Hematopoietic multipotent progenitor cell treated with erythropoietin and hydrocortisone succinate and interleukin-3 and kit ligand, for 15 days (in vitro differentiated cells): ENCODE data around the gene SDR42E2.
A peak's percentile ranks its signal among the peaks of the same experiment; 100 is the strongest.
"Not testable (repeated sequence)": the region's sequence is repeated elsewhere in the genome, so short reads cannot be mapped to it uniquely, and the experiment has no call there.

Source experiments
- DNase-seq: peaks from one replicate; pipeline ENCODE4 v3.0.0-alpha.2; 2015; ENCODE audit warnings: low spot score

SDR42E2 gene

DNA sequence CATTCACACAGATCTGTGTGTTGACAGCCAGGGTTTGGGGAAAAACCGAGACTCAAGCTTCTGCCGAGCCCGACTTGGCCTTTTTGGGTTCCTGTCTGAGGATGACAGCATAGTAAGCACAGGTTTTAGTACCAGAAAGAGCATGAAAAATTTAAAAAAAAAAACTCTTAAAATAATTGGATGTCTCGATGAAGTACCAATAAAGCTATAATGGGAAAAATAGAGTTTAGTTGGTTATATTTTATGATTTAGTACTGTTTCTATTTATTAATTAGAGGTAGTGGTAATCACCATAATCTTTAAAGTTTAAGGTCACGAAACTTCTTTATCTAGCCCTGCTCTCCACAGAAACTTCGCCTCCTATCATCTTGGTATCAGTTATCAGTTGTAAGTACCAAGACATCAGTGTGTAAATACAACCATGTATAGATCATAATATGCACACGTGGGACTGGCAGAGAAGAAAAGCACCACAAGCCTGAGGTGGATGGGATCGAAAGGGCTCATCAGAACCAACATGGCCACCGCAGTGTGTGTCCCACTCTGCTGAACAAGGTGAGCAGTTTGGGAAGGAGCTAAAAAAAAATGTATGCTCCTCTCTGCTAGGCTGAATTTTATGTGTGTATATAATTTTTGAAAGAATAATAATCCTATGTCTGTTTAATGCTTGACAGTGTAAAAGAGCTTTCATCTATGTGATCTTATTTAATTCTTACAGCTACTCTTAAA is 29.4 kb downstream of the SDR42E2 start:
- DNase-seq: peak; percentile 54

DNA sequence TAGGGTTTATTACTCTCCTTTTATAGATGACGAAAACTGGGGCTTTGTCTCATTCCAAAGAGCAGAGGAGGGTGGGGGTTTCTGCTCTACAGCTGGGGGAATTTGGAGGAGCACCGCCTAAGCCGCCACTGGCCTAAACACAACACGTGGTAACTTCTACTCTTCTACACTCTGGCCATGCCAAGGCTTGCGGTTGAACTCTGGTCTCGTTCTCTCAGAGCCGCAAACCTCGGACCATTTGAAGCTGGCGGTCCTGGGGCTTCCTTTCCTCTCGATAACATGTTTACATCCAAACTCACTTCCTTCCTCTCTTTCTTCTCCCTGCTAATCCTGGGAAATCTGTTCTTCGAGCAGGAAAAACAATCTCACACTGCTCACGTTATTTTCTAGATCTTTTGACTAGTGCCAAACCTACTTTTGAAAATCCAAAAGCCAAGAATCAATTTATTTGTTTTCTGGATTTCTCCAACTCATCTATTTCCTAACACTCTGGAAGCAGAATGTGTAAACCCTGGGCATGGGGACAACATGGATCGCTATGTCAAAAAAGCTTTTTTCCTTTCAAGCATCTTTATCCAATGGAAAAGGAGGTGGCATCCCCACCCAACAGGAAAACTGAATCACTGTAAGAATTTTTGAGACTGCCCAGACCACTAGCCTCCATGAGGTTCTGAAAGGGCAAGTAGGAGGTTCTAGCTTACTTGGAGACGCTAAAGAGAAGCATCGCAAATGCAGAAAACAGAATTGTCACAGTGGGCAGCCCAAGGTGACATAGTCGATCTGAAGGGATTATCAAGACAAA is 30.2 kb downstream of the SDR42E2 start:
- DNase-seq: peak; percentile 64

DNA sequence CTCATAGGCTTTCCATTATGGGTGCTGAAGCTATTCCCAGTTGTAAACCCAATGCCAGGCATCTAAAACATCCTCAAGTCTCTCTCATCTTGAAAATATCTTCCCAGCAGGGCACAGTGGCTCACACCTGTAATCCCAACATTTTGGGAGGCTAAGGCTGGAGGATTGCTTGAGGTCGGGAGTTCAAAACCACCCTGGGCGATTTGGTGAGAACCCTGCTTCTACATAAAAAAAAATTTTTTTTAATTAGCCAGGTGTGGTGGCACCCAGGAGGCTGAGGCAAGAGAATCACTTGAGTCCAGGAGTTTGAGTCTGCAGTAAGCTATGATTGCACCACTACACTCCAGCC is 30.7 kb downstream of the SDR42E2 start:
- DNase-seq: no peak

DNA sequence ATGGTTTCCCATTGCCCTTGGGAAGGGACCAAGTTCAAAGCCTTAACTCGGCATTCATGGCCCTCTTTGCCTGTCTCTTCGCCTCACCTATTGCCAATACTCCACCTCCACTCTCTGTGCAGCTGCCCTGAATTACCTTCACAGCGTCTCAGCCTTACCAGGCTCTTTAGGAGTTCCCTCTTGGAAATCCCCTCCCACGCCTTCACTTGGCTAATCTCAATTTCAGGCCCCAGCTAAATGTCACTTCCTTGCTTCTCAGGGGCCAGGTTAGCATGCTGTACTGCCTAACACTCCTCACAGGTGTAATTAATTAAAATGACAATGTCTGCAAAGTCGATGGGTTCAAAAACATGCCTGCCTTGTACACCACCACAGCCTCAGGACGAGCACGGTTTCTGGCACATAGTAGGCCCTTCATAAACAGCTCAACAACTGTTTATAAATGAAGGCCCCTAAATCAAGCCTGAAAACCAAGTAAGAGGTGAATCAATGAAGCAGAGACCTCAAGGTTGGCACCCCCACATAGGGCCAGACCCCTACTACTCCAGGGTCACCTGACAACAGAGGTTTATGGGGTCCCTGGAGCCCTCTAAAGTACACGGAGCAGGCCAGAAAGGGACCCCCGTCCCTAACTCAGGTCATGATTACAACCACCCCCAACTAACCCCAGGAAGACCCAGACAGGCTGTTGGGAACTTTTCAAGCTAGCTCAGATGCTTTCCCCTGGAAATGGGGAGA is 32.6 kb downstream of the SDR42E2 start:
- no peak for DNase-seq

DNA sequence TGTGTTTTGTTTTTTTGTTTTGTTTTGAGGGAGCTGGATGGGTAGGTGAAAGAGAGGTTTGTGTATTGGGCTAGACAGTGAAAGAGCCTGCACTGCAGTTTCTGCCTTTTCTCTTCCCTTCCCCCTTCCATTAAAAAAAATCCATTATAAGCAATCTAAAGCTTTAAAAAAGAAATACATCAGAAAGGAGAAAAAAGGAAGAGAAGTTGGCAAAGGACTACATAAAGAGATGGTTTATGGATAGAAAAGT is 33.1 kb downstream of the SDR42E2 start:
- no peak for DNase-seq

DNA sequence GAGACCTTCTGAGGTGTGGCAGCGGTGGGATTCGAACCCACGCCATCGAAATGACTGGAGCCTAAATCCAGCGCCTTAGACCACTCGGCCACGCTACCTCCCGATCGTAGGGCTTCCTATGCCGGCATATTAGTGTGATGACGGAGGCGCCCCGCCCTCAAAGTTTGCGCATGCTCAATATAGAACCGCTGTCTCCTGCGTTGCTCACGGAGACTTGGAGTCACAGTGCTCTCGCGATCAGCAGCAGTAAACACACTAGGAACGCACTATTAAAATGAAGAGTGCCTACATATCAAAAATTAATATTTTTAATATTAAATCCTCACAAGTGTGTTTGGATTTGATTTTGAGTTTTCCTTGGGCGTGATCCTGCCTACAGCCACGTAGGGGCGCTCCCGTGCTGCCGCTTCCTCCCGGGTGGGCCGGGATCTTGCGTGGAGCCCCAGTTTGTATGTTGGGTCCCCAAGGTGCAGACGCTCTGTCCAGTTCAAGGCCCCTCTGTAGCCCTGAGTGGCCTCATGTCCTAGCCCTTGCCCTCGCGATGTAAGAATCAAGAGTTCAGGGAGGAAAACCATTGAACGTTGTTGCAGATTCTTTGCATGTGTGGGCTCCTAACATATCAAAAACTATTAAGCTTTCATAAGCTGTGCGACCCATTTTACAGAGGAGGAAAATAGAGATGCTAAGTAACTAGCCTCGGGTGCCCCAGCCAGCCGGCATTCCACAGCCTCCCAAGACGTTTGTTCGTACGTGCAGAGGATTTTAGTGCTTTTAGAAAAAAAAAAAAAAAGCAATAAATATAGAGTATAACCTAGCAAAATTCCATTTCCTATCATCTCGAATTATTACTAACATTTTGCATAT is 33.6 kb downstream of the SDR42E2 start:
- peak; percentile 93 for DNase-seq

DNA sequence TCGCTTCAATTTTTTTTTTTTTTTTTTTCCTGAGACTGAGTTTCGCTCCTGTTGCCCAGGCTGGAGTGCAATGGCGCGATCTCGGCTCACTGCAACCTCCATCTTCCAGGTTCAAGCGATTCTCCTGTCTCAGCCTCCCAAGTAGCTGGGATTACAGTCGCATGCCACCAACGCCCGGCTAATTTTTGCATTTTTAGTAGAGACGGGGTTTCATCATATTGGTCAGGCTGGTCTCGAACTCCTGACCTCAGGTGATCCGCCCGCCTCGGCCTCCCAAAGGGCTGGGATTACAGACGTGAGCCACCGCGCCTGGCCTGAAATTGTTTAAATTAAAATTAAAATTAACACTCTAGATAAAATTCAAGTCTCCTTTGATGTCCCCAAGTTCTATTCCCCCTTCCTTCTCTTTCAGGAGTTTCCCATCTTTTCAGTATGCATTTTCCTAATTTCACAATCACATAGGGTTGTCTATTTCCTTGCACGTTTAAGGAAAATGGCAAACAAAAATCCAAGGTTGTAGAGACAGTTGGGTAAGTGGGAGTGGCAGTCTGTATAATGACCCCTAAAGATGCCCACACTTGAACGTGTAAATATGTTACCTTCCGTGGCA is 34.4 kb downstream of the SDR42E2 start:
- DNase-seq: not testable (repeated sequence)

DNA sequence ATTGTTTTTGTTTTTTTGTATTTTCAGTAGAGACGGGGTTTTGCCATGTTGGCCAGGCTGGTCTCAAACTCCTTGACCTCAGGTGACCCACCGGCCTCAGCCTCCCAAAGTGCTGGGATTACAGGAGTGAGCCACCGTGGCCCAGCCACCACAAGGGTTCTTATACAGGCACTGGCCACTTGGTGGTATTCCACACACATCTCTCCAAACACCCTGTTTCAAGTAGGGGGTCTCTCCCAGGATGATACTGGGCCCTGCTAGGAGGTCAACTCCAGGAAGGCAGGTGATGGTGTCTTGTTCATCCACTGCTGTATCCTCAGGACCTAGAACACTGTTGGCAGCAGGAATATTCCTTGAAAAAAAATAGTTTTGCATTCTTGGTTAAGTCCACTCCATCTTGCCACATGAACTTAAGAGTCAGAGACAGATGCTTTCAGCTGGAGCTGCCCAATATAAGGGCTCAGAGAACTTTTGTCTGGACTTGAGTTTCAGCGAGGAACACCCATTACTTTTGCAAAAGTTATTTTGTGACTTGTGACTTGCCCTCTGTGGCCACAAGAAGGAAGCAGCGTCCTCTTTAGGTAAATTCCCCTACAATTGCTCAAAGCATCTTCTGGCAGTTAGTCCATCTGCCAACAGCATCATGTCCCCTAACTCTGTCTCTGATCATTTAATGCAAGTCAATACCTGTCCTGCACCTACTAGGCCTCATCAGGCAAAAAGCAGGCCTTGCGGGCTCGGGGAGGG is 36.4 kb downstream of the SDR42E2 start:
- no peak for DNase-seq

DNA sequence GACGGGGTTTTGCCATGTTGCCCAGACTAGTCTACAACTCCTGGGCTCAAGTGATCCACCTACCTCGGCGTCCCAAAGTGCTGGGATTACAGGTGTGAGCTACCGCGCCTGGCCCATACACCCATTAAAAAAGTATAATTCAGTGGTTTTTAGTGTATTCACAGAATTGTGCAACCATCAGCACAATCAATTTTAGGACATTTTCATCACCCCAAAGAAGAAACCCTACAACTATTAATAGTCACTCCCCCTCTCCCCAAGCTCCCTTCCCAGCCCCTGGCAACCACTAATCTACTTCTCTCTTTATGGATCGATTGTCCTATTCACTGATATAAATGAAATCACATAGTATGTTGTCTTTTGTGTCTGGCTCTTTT is 39.9 kb downstream of the SDR42E2 start:
- no peak for DNase-seq

DNA sequence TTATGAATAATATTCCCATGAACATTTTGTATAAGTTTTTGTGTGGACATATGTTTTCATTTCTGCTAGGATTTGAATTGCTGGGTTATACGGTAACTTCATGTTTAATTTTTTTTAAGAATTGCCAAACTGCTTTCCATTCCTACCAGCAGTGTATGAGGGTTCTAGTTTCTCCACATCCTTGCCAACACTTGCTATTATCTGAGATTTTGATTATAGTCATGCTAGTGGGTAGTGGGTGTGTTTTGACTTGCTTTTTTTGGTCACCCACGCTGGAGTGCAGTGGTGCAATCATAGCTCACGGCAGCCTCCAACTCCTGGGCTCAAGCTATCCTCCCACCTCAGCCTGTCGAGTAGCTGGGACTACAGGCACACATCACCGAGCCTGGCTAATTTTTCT is 40.8 kb downstream of the SDR42E2 start:
- no peak for DNase-seq

DNA sequence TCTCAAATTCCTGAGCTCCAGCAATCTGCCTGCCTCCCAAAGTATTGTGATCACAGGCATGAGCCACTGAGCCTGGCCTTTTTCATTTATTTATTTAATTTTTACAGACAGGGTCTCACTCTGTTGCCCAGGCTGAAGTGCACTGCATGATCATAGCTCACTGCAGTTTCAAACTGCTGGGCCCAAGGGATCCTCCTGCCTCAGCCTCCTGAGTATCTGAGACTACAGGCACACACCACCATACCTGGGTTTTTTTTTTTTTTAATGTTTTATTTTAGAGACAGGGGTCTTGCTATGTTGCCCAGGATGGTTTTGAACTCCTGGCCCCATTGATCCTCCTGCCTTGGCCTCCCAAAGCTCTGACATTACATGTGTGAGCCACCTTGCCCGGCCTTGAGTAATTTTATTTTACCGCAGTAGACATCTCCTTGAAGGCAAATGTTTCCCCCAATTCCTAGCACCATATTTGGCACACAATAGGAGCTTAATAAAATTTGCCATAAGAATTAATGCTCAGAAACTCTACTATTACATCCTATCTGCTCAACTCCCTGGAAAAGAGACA is 41.9 kb downstream of the SDR42E2 start:
- no peak for DNase-seq

DNA sequence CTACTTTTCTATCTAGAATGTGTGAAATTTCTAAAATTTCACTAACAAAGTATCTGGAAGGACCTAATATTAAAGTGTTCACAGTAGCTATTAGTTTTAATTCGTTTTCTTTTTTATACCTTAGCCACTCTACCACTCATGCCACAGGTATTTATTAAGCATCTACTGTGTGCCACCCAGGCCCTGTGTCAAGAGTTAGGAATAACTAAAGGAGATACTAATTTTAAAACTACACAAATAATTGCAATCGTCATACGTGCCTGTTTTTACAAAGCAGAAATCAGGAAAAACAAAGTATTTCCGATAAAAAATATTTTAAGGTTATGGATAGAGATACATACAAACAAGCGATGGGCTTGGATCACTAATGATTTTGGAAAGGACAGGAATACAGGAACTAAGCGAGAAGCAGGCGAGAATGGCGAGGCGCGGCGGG is 43.3 kb downstream of the SDR42E2 start:
- no peak for DNase-seq

DNA sequence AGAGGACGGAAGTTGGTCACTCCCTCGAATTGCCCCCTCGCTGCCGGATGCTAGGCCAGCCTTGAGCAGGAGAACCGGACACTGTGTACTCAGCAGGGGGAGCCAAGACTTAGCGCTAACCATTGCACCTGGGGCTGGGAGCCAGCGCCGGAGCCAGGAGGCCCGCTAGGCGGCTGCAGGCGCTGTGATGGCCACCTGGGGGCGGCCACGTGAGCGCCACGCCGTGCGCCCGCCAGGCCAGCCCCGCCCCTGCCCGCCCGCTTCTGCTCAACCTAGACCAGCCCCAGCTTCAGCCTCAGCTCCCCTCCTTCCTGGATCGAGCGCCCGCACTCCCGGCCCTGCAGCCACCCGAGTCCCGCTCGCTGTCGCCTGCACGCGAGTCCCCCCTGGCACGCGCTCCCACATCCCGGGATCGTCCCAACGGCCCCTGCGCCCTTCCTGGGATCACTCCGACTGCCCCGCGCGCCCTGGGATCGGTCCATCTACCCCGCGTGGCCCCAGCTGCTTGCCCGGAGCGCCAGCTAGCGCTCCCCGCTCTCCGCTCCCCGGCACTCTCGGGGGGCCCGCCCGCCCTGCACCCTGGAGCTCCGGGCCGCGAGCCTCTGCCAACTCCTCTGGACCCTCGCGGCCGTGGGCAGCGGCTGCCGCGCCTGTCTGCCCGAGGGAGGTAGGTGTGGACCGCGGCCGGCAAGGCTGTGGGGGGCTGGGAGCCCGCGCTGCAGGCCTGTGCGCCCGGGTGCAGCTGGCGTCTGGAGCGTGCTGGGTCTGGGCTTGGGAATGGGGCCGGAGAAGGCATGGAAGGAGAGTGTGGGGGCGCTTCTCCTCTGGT is 43.9 kb downstream of the SDR42E2 start, which contains the start of gene EEF2K:
TSS of gene EEF2K (plus strand) at position 266 of the 829 bp plus-strand sequence. CDS start 19,452 bp downstream, outside the sequence.
- peak; percentile 91 for DNase-seq

DNA sequence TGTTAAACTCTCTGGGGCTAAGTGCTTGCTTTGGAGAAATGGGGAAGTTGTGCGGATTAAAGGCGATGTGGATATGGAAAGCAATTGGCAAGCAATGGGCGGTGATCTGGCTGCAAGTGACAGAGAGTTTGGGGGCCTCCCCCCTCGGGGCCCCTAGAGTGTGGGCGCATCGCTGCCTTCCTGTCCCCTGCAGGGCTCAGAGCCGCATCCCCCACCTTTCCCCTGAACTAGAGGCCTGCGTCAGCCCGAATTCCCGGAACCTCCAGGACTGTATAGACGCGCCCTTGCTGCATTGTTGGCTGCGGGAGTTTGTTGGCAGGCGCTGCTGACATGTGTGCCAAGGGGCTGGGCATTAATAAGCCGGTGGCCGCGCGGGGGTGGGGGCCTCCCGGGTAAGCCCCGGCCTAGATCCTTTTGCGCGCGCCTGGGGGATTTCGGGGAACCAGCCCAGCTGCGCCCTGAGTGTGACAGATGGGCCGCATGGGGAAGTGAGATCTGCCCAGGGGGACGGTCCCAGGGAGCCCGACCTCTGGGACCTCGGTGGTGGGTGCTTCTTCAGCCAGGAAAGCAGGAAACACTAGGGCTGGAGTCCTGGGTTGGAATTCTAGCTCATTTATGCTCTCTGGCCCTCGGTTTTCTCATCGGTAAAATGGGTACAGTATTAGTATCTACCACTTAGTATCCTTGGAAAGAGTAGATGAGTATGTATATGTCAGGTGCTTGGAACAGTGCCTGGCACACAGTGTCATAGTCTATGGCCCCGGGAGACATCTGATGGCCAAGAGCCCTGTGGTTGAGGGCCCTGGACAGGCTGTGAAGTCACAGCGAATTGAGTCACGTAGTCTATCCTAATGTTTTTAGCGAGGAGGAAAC is 44.8 kb downstream of the SDR42E2 start:
- DNase-seq: peak; percentile 69

DNA sequence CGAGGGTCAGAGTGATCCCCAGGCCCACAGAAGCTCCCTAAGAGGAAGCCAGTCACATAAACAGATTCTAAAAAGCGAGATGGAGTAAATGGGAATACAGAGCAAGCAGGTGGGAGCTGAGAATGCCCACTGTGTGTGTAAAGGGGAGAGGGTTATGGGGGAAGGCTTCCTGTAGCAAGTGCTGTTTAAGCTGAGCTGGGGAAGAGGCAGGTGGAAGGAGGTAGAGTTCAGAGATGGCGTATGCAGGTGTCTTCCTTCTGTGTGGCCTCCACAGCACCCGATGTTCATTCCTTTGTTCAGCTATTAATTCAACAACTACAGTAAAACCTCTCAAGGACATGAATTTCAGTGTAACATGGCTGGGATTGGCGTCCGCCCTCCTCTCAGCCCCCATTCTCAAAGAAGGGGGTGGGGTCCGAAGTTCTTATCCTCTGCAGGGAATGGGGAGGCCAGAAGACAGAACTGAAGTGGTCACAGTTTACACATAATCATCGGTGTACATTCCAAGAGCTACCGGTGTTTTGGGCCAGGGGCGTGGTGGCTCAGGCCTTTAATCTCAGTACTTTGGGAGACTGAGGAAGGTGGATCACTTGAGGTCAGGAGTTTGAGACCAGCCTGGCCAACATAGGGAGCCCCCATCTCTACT is 45.5 kb downstream of the SDR42E2 start:
- no peak for DNase-seq

DNA sequence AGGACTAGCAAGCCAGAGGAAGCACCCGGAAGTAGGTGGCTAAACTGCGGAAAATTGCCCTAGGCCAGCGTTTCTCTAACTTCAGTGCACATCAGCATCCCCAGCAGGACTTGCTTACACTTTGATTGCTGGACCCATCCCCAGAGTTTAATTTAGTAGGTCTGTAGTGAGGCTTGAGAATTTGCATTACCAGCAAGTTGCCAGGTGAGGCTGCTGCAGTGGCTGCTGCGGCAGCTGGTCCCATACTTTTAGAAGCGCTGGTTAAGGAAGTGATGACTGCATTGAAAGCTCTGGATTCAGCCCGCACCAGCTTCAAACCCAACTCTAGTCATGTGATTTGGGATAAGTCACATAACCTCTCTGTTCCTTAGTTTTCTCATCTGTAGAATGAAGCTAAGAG is 48.0 kb downstream of the SDR42E2 start:
- no peak for DNase-seq

DNA sequence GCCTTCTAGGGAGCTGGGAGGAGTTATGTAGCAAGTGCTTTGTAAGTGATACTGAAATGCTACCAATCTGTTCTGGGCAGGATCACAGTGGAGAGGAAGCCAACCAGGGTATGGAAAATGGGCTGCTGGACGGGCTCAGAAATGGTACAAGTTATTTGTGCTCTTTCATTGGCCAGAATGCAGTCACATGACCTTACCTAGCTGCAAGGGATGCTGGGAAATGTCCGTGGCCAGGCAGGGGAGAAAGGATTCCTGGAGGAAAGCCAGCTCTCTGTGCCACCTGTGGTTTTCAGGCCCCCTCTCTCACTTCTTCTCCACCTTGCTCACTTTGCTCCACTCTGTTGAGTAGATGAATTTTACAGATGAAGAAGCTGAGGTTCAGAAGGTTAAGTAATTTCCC is 48.5 kb downstream of the SDR42E2 start:
- DNase-seq: no peak

DNA sequence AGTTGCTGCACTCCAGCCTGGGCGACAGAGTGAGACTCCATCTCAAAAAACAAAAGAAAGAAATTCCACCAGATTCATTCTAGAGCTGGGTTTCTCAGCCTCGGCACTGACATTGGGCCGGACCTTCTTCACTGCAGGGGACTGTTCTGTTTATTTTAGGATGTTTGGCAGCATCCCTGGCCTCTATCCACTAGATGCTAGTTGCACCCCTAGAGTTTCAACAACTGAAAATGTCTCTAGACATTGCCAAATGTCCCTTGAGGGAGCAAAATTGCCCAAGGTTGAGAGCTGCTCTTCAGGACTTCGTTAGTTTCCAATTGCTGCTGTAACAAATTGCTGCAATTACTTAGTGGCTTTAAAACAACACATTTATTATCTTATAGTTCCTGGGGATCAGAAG is 50.9 kb downstream of the SDR42E2 start:
- DNase-seq: no peak
